OCI-LY1 (cell line): ENCODE data around the gene SCYGR3.

ENCODE experiments used
- H2AFZ ChIP-seq: fragments of 200-600 bp; sonication (generic), shearing (Covaris generic); 2 replicates; pipeline ENCODE4 v1.6.0; 2014; ENCODE audit warnings: antibody characterized with exemption, mild to moderate bottlenecking, low read length
- H3F3A ChIP-seq: fragments of 200-600 bp; sonication (generic), shearing (Covaris generic); 2 replicates; pipeline ENCODE4 v1.6.0; 2014; ENCODE audit warnings: mild to moderate bottlenecking, antibody characterized with exemption, low read length, moderate library complexity; ENCODE audit not compliant: insufficient read depth
- H3K27ac ChIP-seq: fragments of 200-600 bp; sonication (generic); 2 replicates; pipeline ENCODE4 v1.5.1; 2014; ENCODE audit warnings: low read length, mixed run types, mild to moderate bottlenecking, low read depth; ENCODE audit not compliant: poor library complexity, severe bottlenecking
- H3K27me3 ChIP-seq: fragments of 200-600 bp; sonication (generic); 2 replicates; pipeline ENCODE4 v1.6.0; 2014; ENCODE audit warnings: antibody characterized with exemption, mild to moderate bottlenecking, low read length, moderate library complexity; ENCODE audit not compliant: insufficient read depth
- H3K36me3 ChIP-seq: fragments of 200-600 bp; sonication (generic); 2 replicates; pipeline ENCODE4 v1.6.1; 2014; ENCODE audit warnings: mild to moderate bottlenecking, antibody characterized with exemption, low read length, moderate library complexity, mixed read lengths; ENCODE audit not compliant: insufficient read depth
- H3K4me1 ChIP-seq: fragments of 200-600 bp; sonication (generic); 2 replicates; pipeline ENCODE4 v1.5.1; 2014; ENCODE audit warnings: mild to moderate bottlenecking, low read length, moderate library complexity; ENCODE audit not compliant: insufficient read depth, severe bottlenecking
- H3K4me2 ChIP-seq: fragments of 200-600 bp; sonication (generic), shearing (Covaris generic); 2 replicates; pipeline ENCODE4 v1.6.1; 2014; ENCODE audit warnings: low read length
- H3K4me3 ChIP-seq: fragments of 200-600 bp; sonication (generic); 2 replicates; pipeline ENCODE4 v1.5.1; 2014; ENCODE audit warnings: low read length, low read depth, mild to moderate bottlenecking, mixed read lengths; ENCODE audit not compliant: poor library complexity, severe bottlenecking
- H3K79me2 ChIP-seq: fragments of 200-600 bp; shearing (Covaris generic); 2 replicates; pipeline ENCODE4 v1.6.1; 2016; ENCODE audit warnings: mixed run types, low read length, mixed read lengths; ENCODE audit not compliant: insufficient read depth
- H3K9ac ChIP-seq: fragments of 200-600 bp; sonication (generic), shearing (Covaris generic); 2 replicates; pipeline ENCODE4 v1.6.1; 2014; ENCODE audit warnings: mild to moderate bottlenecking, low read length, mixed read lengths
- H3K9me2 ChIP-seq: fragments of 200-600 bp; sonication (generic), shearing (Covaris generic); 2 replicates; pipeline ENCODE4 v1.6.1; 2014; ENCODE audit warnings: low read depth, mild to moderate bottlenecking, low read length, mixed read lengths
- H3K9me3 ChIP-seq: fragments of 200-600 bp; shearing (Covaris generic); 2 replicates; pipeline ENCODE4 v1.6.1; 2014; ENCODE audit warnings: low read length, mixed read lengths
- H4K20me1 ChIP-seq: fragments of 200-600 bp; sonication (generic), shearing (Covaris generic); 2 replicates; pipeline ENCODE4 v1.6.0; 2016; ENCODE audit warnings: mild to moderate bottlenecking, low read length; ENCODE audit not compliant: insufficient read depth
- CTCF ChIP-seq: fragments of 200-600 bp; sonication (generic), shearing (Covaris generic); IDR thresholded peaks from 2 replicates; pipeline ENCODE4 v1.5.1; 2017; ENCODE audit warnings: mild to moderate bottlenecking, antibody characterized with exemption, low read length, moderate library complexity, mixed read lengths
- EZH2 ChIP-seq: fragments of 200-600 bp; sonication (generic), shearing (Covaris generic); IDR thresholded peaks from 2 replicates; pipeline ENCODE4 v1.8.0; 2017; ENCODE audit warnings: borderline replicate concordance, mixed run types, mild to moderate bottlenecking, antibody characterized with exemption, low read length, moderate library complexity, mixed read lengths

SCYGR3 gene

GRCh38 chr2:227614740-227615139 lies at the start of gene SCYGR3:
Gene SCYGR3 (minus strand): TSS chr2:227614840. CDS start chr2:227614840, 0 bp downstream.
- H3K27ac ChIP-seq: no peak within 1 kb of the TSS
- no peak within 1 kb of the TSS for H3K4me2 ChIP-seq

GRCh38 chr2:227661827-227662226 lies 47.2 kb upstream of the SCYGR3 start:
- no peak overlapping the region for H3K9ac ChIP-seq
- H3K36me3 ChIP-seq: no peaks in the 10 kb centered on the region
- no peaks in the 10 kb centered on the region for H3K4me1 ChIP-seq
- no peaks in the 10 kb centered on the region for H3K9me3 ChIP-seq
- H3F3A ChIP-seq: no peaks in the 10 kb centered on the region
- no peaks in the 10 kb centered on the region for H4K20me1 ChIP-seq
- H3K9me2 ChIP-seq: no peaks in the 10 kb centered on the region
- H3K79me2 ChIP-seq: no peaks in the 10 kb centered on the region
- H2AFZ ChIP-seq: no peak overlapping the region
- TF ChIP-seq CTCF: no peak
- TF ChIP-seq EZH2: no peak
- no peak overlapping the region for H3K4me3 ChIP-seq
- H3K27me3 ChIP-seq: peaks cover 5% of the 10 kb centered on the region; the same call in 1 of the 2 replicates
- no peak overlapping the region for H3K4me2 ChIP-seq
- no peak overlapping the region for H3K27ac ChIP-seq

More at GRCh38 chr2:227614740-227615139, at the start of gene SCYGR3:
- H3K4me3 ChIP-seq: no peak within 1 kb of the TSS
- H3K79me2 ChIP-seq: no peaks in the 10 kb centered on the region
- TF ChIP-seq CTCF (no peak), EZH2 (no peak)
- no peaks in the 10 kb centered on the region for H3F3A ChIP-seq
- H3K9me2 ChIP-seq: no peaks in the 10 kb centered on the region
- H3K9ac ChIP-seq: no peak within 1 kb of the TSS
- no peaks in the 10 kb centered on the region for H3K27me3 ChIP-seq
- no peaks in the 10 kb centered on the region for H3K4me1 ChIP-seq
- no peak within 1 kb of the TSS for H2AFZ ChIP-seq
- H4K20me1 ChIP-seq: no peaks in the 10 kb centered on the region
- no peaks in the 10 kb centered on the region for H3K9me3 ChIP-seq
- H3K36me3 ChIP-seq: no peaks in the 10 kb centered on the region

- Histone ChIP-seq H3K9ac (no peak overlapping the region), H3K27me3 (peaks cover 5% of the 10 kb centered on the region; the same call in 1 of the 2 replicates), H3K4me3 (no peak overlapping the region), H3F3A (no peaks in the 10 kb centered on the region), H3K79me2 (no peaks in the 10 kb centered on the region), H3K27ac (no peak overlapping the region), H3K4me2 (no peak overlapping the region), H3K4me1 (no peaks in the 10 kb centered on the region), H3K9me3 (no peaks in the 10 kb centered on the region), H3K36me3 (no peaks in the 10 kb centered on the region), H3K9me2 (no peaks in the 10 kb centered on the region), H4K20me1 (no peaks in the 10 kb centered on the region), H2AFZ (no peak overlapping the region)
- TF ChIP-seq EZH2: no peak
These were observed 46.5 kb upstream of the SCYGR3 start for GRCh38 chr2:227661025-227661649.
